ENCODE data around the gene VAPA.

GRCh38 chr18:9916077-9916639 lies 2.3 kb downstream of the VAPA start:
- TF ChIP-seq EP300 (IDR thresholded peaks at IDR 0.05; ENCODE audit: borderline replicate concordance), result no peak
- TF ChIP-seq TAF1 (IDR thresholded peaks at IDR 0.05; ENCODE audit: low read depth), result no peak
- TF ChIP-seq RAD21 (IDR thresholded peaks at IDR 0.05; ENCODE audit: low read depth), result no peak
- TF ChIP-seq REST (IDR thresholded peaks at IDR 0.05; ENCODE audit: low read depth), result no peak
- TF ChIP-seq TEAD4 (IDR thresholded peaks at IDR 0.05), result no peak
- TF ChIP-seq MAX (IDR thresholded peaks at IDR 0.05), result no peak
- no peak for TF ChIP-seq CEBPB (IDR thresholded peaks at IDR 0.05)
- TF ChIP-seq ZBTB7A (IDR thresholded peaks at IDR 0.05; ENCODE audit: low read depth), result no peak
- no peak for TF ChIP-seq NFIC (IDR thresholded peaks at IDR 0.05)
- TF ChIP-seq FOXM1 (IDR thresholded peaks at IDR 0.05; ENCODE audit: borderline replicate concordance, low read depth), result no peak

All from Ishikawa (cell line).